ENCODE results near the gene CFAP65. TPM values are rescaled to one million over a fixed set of nuclear protein-coding genes. Genes with fewer than 3 reads are reported as not detected.

CFAP65 gene
- not detected for total RNA-seq
- long read RNA-seq = 0 reads

GRCh38 chr2:219041252-219041651, at the start of gene CFAP65:
CFAP65 (minus strand) TSS chr2:219041516; CDS start chr2:219039048, 2,468 bp downstream.
- peak in 2 of 4 donors; percentile 47 to 59 for ATAC-seq

GRCh38 chr2:219090436-219091299, 49.4 kb upstream of the CFAP65 start:
- Histone ChIP-seq H3K27me3 (no peaks in the 10 kb centered on the region), H3K4me3 (no peak overlapping the region), H3K36me3 (no peaks in the 10 kb centered on the region), H3K27ac (no peak overlapping the region), H3K4me1 (peaks cover 0 to 3% (median 0%) of the 10 kb centered on the region in 4 donors), H3K9me3 (no peaks in the 10 kb centered on the region)
- no peak for DNase-seq
- intact Hi-C loops (cut with DNase I) = no loop called here
- ATAC-seq = no peak
- WGBS (ENCODE audit: insufficient coverage, low coverage, low lambda C conversion rate, missing lambda C conversion rate) = 73% methylated on average over 4 of the region's 4 CpGs
- TF ChIP-seq CTCF (IDR thresholded peaks at IDR 0.05) (no peak), POLR2A (IDR thresholded peaks at IDR 0.05) (no peak)

More at GRCh38 chr2:219041252-219041651, at the start of gene CFAP65:
- Histone ChIP-seq H3K27ac (no peak within 1 kb of the TSS), H3K36me3 (no peaks in the 10 kb centered on the region), H3K9me3 (no peaks in the 10 kb centered on the region), H3K4me1 (peaks cover 0 to 10% (median 0%) of the 10 kb centered on the region in 4 donors), H3K27me3 (no peaks in the 10 kb centered on the region), H3K4me3 (no peak within 1 kb of the TSS)
- TF ChIP-seq POLR2A (IDR thresholded peaks at IDR 0.05) (no peak), CTCF (IDR thresholded peaks at IDR 0.05) (no peak)
- intact Hi-C loops (cut with DNase I) = no loop called here
- DNase-seq = no peak
- WGBS (ENCODE audit: insufficient coverage, low coverage, low lambda C conversion rate, missing lambda C conversion rate) = 1% methylated on average over 10 of the region's 21 CpGs

GRCh38 chr2:219089330-219089729, 48.0 kb upstream of the CFAP65 start:
- H3K27me3 ChIP-seq = no peaks in the 10 kb centered on the region
- peaks cover 0 to 4% (median 0%) of the 10 kb centered on the region in 4 donors for H3K4me1 ChIP-seq
- TF ChIP-seq POLR2A (IDR thresholded peaks at IDR 0.05) (no peak), CTCF (IDR thresholded peaks at IDR 0.05) (no peak)
- H3K27ac ChIP-seq = no peak overlapping the region
- WGBS (ENCODE audit: insufficient coverage, low coverage, low lambda C conversion rate, missing lambda C conversion rate) = 87% methylated on average over 4 of the region's 4 CpGs
- intact Hi-C loops (cut with DNase I) = no loop called here
- ATAC-seq (no peak), DNase-seq (no peak)
- no peaks in the 10 kb centered on the region for H3K36me3 ChIP-seq
- H3K4me3 ChIP-seq = no peak overlapping the region
- no peaks in the 10 kb centered on the region for H3K9me3 ChIP-seq

GRCh38 chr2:219087848-219088247, 46.5 kb upstream of the CFAP65 start:
- DNase-seq = no peak
- Histone ChIP-seq H3K9me3 (no peaks in the 10 kb centered on the region), H3K4me1 (peaks cover 0 to 4% (median 0%) of the 10 kb centered on the region in 4 donors), H3K4me3 (no peak overlapping the region), H3K27me3 (no peaks in the 10 kb centered on the region), H3K27ac (no peak overlapping the region), H3K36me3 (no peaks in the 10 kb centered on the region)
- no peak for ATAC-seq
- 89% methylated on average over 1 of the region's 1 CpG for WGBS (ENCODE audit: insufficient coverage, low coverage, low lambda C conversion rate, missing lambda C conversion rate)
- intact Hi-C loops (cut with DNase I) = no loop called here
- no peak for TF ChIP-seq CTCF (IDR thresholded peaks at IDR 0.05)
- no peak for TF ChIP-seq POLR2A (IDR thresholded peaks at IDR 0.05)

Data from right lobe of liver (tissue), 6 donors.